GM21526 (cell line): Measurements from ENCODE around the gene CTTNBP2NL.

Source experiments
- ATAC-seq: cut with Tn5 transposase; IDR thresholded peaks from one replicate; pipeline ENCODE4 v1.9.1; 2021; ENCODE audit warnings: moderate library complexity; ENCODE audit not compliant: unreplicated experiment, low FRiP score

CTTNBP2NL gene

DNA sequence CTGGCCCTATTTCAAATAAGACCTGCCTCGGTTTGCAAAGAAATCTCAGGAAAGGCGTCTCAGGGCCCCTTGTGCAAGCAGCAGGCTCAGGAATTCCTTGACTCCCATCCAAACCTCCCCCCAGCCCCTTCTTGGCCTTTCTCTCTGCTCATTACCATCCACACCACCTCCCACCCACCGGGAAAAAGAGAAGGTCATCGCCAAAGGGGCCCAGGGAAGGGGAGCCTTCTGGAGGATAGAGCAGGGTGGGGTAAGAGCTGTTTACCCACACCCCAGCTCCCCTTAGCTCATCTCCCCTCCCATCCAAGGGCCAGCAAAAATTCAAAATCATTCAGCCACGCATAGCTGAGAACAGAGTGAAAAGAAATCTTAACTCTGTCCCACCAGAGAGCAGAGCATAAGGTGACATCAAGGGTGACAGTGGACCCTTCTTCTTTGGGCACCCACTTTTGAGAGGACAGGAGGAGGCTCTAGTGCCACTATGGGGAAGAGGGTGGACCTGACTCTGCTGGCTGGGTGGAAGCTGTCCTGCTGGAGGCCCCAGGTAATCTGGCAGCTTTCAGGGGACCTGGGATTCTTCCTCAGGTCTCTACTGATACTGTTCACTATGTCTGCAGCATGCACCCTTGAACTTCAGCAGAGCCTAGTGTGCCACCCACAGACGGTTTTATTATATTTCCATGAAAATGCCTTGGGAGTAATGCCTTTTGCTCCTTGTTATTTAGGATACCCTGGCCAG, 108.8 kb downstream of the CTTNBP2NL start:
- ATAC-seq: no peak

DNA sequence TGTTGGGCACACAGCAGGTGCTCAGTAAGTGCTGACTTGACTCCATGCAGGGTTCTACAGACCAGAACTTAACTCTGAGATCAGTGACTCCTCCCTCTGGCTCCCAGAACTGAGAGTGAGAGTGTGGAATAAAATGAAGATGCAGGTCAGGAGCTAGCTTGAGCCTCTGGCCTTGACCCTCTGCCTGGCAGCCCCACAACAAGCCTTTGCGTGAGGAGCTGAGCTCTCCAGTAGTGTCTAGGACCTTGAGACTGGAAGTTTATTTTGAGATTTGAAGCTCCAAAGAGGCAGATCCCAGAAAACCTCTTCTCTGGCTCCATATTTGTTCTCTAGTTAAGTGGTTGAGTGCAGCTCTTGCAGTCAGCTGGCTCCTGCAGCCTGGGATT, 109.4 kb downstream of the CTTNBP2NL start:
- ATAC-seq: no peak

DNA sequence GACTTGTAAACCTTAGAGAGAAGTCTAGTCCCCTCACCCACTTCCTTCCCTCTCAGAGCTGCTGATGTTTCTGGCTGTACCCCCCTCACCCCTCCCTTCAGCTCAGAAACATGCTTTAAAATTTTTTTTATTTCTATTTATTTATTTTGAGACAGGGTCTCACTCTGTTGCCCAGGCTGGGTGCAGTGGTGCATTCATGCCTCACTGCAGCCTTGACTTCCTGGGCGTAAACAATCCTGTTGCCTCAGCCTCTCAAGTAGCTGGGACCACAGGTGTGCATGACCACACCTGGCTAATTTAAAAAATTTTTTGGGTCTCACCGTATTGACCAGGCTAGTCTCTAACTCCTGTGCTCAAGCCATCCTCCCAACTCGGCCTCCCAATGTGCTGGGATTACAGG, 109.9 kb downstream of the CTTNBP2NL start:
- no peak for ATAC-seq

DNA sequence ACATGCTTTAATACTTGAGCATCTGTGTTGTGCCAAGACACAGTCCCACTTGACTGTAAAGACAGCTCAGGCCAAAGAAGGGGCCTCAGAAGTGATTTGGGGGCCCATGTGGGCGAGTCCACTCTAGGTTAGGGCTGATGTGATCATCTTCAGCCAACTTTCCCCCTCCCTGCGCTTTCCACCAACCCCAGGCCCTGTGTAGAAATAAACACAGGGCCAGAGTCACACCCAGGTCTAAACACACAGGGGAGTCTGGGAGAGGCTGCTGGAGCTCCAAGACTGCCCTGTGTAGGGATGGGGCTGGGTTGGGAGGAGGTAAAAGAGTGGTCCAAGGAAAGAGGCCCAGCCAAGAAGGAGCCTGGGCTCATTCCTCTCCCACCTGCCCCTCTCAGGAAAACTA, 110.3 kb downstream of the CTTNBP2NL start:
- no peak for ATAC-seq

DNA sequence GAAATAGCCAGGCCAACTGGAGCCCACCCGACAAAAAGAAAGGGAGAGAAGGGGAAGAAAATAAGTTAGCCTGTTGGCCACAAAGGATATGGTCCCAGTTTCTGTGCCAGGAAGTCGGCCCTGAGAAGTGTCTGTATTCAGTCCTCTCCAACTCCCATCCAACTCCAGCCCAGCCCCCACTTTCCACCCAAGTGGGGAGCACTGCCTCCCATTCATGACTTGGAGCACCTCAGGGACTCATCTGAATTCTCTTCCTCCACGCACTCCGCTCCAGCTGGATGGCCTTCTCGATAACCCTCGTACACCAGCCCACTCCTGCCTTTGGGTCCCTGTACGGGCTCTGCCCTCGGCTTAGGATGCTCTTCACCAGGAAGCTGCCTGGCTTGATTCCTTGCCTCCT, 110.7 kb downstream of the CTTNBP2NL start:
- no peak for ATAC-seq

DNA sequence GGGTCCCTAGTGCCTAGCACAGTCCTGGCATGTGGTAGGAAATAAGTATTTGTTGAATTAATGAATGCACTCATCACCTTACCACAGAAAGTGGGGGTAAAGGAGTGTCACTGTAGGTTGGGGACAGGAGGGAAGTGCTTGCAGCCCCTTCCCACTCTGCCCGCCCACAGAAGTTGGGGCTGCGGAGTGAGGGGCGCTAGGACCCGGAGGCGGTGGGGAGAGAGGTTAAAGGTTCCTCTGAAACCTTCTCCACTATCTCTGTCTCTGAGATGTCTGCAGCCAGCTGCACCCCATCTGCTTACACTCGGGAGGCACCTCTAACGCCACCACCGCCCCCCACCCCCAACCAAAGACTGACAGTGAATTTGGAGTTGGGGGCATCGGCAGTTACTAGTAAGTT, 111.3 kb downstream of the CTTNBP2NL start:
- no peak for ATAC-seq

DNA sequence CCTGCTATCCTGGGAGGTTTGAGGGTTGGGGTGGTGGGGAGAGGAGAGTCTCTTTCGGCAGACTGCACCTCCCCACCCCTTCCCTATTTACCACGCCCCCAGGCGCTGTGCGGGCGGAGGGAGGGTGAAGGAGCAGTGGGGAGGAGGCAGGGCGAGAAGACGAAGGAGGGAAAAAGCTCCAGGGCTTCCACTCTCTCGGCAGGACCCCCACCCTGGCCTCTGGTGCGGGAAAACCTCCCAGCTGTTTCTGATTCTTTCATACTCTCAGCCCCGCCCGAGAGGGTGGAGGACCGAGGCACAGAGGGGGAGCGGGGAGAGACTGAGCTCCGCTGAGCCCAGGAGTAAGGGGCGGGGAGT, 111.9 kb downstream of the CTTNBP2NL start:
- no peak for ATAC-seq

DNA sequence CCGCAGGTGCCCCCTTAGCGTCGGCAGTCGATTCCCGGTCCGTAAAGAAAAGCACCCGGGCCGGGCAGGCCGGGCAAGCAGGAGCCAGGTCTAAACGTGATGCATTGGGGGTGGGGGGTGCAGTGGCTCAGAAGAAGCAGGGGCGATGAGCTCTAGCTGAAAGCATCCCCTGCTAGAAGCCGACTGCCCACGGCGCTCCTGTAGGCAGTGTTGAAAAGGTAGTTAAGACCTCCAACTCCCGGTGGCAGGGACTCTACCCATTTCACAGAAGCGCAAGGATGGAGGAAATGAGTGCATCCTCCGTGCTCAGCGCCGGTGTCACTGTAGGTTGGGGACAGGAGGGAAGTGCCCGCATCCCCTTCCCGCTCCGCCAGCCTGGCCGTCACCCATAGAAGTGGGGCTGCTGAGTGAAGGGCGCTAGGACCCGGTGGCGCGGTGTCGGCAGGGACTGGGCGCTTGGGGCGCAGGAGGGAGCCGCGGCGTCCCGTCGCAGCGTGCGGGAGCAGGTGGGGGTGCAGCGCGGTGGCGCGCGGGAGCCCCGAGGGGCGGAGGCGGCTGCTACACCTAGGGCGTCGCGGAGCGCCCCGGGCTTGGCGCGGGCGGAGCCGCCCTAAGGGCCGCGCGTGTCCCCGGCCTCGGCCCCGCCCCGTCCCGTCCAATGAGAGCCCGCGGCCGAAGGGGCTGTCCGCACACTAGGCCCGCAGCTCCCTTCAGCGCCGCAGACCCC, 112.4 kb downstream of the CTTNBP2NL start, which contains the start of gene WNT2B:
WNT2B (plus strand) TSS at position 688 of the 727 bp plus-strand sequence. CDS start 298 bp downstream, outside the sequence.
- ATAC-seq: no peak

DNA sequence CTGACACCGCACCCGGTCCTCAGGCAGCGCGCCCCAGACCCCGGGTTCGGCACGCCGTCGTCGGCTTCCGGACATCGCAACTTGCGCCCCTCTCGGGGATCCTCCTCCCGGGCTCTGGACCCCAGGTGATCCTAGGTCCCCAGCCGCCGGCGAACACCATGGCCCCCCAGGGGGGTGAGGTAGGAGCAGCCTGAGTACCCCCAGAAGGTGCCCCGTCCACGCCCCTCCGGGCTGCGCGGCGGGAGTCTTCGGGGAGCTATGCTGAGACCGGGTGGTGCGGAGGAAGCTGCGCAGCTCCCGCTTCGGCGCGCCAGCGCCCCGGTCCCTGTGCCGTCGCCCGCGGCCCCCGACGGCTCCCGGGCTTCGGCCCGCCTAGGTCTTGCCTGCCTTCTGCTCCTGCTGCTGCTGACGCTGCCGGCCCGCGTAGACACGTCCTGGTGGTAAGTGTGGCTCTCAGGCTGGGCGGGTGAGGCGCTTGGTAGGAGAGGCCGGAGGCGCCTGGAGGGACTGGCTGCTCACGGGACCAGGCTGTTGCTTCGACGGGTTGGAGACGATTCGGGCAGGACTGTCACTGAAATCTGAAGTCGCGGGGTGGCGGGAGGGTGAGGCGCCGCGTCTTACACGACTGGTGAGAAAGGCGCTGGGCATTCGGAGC, 113.1 kb downstream of the CTTNBP2NL start:
- no peak for ATAC-seq

DNA sequence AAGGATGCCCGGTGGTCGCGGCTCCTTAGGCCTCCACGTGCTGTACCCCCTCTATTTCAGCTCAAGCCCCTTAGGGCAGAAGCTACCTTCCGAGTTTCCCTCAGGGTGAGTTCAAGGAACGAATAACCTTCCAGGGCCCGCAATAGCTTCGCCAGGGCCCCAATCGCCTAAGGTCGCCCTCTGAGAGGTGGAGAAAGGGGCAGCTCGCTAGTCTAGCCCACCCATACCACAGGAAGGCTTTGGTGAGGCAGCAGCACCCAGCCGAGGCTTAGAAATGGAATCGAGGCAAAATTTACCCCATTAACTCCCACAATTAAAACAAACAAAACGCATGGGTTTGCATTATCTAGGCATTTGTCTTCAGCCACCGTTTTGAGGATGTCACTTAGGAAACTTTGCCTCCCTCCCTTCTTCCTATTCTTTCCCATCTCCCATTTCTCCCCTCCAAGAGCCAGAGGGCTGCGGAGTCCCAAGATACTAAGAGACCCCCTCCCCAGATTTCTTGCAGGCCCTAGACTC, 113.7 kb downstream of the CTTNBP2NL start:
- ATAC-seq: no peak

DNA sequence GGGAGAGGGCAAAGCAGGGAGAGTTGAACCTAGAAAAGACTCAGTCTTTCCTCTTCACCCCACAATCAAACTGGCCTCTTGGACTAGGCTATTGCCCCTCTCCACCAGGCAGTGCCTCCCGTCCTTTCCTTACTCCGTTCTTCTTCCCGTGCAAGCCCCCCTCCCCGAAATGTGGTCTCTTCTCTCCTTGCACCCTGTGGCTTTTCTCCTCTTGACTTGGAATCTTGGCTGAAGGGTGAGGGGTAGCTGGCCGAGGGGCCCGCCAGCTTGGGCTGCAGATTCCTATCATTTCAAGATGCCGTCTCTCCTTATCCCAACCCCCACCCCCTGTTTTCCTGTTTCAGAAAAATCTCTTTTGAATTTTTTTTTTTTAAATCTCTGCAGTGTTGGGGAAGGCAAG, 114.3 kb downstream of the CTTNBP2NL start:
- no peak for ATAC-seq
